Keratinocyte (primary cell): ENCODE measurements around the gene AFAP1L2.

Source experiments
- EZH2 ChIP-seq: IDR thresholded peaks from one replicate; pipeline ENCODE4 v1.6.1; 2012; ENCODE audit warnings: inconsistent platforms, mild to moderate bottlenecking, low read length, moderate library complexity
- TF ChIP-seq, protein P1 (sequence below), 3 experiments: IDR thresholded peaks in 1 of 3; conservative IDR thresholded peaks in 1 of 3; optimal IDR thresholded peaks in 1 of 3; 2 replicates in 2 of 3; 3 replicates in 1 of 3; pipeline versions ENCODE3 to v1.5.1; 2011; ENCODE audit warnings: low read length in 3 of 3, mild to moderate bottlenecking in 3 of 3, moderate library complexity in 2 of 3, control low read depth in 1 of 3, inconsistent platforms in 1 of 3; ENCODE audit not compliant: insufficient read depth in 2 of 3; ENCODE audit errors: extremely low read depth in 1 of 3

DNA sequence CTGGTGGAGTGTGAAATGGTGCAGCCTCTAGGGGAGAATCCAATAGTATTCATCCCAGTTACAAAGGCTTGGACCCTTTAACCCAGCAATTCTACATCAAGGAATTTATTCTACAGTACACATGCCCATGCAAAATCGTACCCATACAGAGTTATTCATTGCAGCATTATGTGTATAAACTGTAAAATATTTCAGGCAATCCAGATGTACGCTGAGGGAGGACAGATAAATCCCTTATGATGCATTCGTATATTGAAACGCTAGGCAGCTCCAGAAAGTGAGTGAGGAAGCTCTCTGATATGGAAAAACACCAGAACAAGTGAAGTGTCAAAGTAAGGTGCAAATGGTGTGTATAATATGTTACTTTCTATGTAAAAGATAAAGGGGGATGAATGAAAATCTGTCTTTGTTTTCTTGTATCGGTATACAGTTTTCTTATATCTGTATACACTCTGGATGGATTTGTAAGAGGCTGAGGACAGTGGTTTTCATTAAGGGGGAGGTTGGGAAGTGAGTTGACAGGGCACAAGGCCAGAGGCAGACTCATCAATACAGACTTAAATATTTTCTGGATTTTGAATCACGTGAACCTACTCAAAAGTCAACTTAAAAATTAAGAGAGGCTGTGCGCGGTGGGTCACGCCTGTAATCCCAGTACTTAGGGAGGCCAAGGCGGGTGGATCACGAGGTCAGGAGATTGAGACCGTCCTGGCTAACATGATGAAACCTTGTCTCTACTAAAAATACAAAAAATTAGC, 148.1 kb downstream of the AFAP1L2 start:
- TF ChIP-seq, protein P1, sequence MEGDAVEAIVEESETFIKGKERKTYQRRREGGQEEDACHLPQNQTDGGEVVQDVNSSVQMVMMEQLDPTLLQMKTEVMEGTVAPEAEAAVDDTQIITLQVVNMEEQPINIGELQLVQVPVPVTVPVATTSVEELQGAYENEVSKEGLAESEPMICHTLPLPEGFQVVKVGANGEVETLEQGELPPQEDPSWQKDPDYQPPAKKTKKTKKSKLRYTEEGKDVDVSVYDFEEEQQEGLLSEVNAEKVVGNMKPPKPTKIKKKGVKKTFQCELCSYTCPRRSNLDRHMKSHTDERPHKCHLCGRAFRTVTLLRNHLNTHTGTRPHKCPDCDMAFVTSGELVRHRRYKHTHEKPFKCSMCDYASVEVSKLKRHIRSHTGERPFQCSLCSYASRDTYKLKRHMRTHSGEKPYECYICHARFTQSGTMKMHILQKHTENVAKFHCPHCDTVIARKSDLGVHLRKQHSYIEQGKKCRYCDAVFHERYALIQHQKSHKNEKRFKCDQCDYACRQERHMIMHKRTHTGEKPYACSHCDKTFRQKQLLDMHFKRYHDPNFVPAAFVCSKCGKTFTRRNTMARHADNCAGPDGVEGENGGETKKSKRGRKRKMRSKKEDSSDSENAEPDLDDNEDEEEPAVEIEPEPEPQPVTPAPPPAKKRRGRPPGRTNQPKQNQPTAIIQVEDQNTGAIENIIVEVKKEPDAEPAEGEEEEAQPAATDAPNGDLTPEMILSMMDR (optimal IDR thresholded peaks at IDR 0.05 in 1 of 3, IDR thresholded peaks at IDR 0.05 in 1 of 3, conservative IDR thresholded peaks at IDR 0.05 in 1 of 3; ENCODE audit: extremely low read depth in 1 of 3, insufficient read depth in 2 of 3, low read length in 3 of 3) = no peak
- no peak for TF ChIP-seq EZH2
